ENCODE results near the gene RAP1GDS1. TPM values are rescaled to one million over a fixed set of nuclear protein-coding genes. Genes with fewer than 3 reads are reported as not detected.

RAP1GDS1 gene
- total RNA-seq, 1 experiment from 2014 or later = 25.7 TPM

GRCh38 chr4:98248934-98249333, 12.2 kb upstream of the RAP1GDS1 start:
- H3K4me1 ChIP-seq (replicated peaks; ENCODE audit: insufficient read depth) = peaks cover 5% of the 10 kb centered on the region; the same call in 1 of the 2 replicates
- H3K27ac ChIP-seq = no peak overlapping the region
- no peaks in the 10 kb centered on the region for H3K79me2 ChIP-seq (ENCODE audit: low read depth)
- no peaks in the 10 kb centered on the region for H3K27me3 ChIP-seq (ENCODE audit: insufficient read depth, low read depth)
- H4K20me1 ChIP-seq (ENCODE audit: insufficient read depth) = no peaks in the 10 kb centered on the region
- H3K4me3 ChIP-seq = no peak overlapping the region
- ChIA-PET CTCF (no interaction called here), POLR2A (ENCODE audit: unreplicated experiment) (no interaction called here)
- intact Hi-C loops (cut with micrococcal nuclease; ENCODE audit: unreplicated experiment) = no loop called here
- no peaks in the 10 kb centered on the region for H3K36me3 ChIP-seq (ENCODE audit: low read depth)
- H2AFZ ChIP-seq = no peak overlapping the region
- H3F3A ChIP-seq (ENCODE audit: insufficient read depth, low read depth) = no peaks in the 10 kb centered on the region
- no peak for DNase-seq
- H3K9me2 ChIP-seq (ENCODE audit: insufficient read depth) = no peaks in the 10 kb centered on the region
- TF ChIP-seq EZH2 (IDR thresholded peaks at IDR 0.05; ENCODE audit: low read depth) = no peak
- TF ChIP-seq CTCF (conservative IDR thresholded peaks at IDR 0.05) = no peak
- no TSS peak for BruUV-seq (replicated peaks)
- H3K9me3 ChIP-seq (ENCODE audit: insufficient read depth, low read depth) = no peaks in the 10 kb centered on the region
- H3K4me2 ChIP-seq = 0 out of 2 replicates have a peak overlapping the region, but pooled peaks have one; percentile 11

- BruUV-seq (replicated peaks) = no TSS peak
- TF ChIP-seq CTCF (conservative IDR thresholded peaks at IDR 0.05) (no peak), EZH2 (IDR thresholded peaks at IDR 0.05; ENCODE audit: low read depth) (no peak)
- Histone ChIP-seq H3K4me3 (no peak overlapping the region), H3K79me2 (ENCODE audit: low read depth) (no peaks in the 10 kb centered on the region), H3K36me3 (ENCODE audit: low read depth) (no peaks in the 10 kb centered on the region), H3K9me2 (ENCODE audit: insufficient read depth) (no peaks in the 10 kb centered on the region), H3K4me2 (no peak overlapping the region), H3K9me3 (ENCODE audit: insufficient read depth, low read depth) (no peaks in the 10 kb centered on the region), H4K20me1 (ENCODE audit: insufficient read depth) (no peaks in the 10 kb centered on the region), H3K27me3 (ENCODE audit: insufficient read depth, low read depth) (no peaks in the 10 kb centered on the region), H3K27ac (no peak overlapping the region), H3K4me1 (replicated peaks; ENCODE audit: insufficient read depth) (peaks cover 5% of the 10 kb centered on the region; the same call in 1 of the 2 replicates), H2AFZ (no peak overlapping the region), H3F3A (ENCODE audit: insufficient read depth, low read depth) (no peaks in the 10 kb centered on the region)
- DNase-seq = no peak
- POLR2A ChIA-PET (ENCODE audit: unreplicated experiment) = no interaction called here
- CTCF ChIA-PET = no interaction called here
- intact Hi-C loops (cut with micrococcal nuclease; ENCODE audit: unreplicated experiment) = no loop called here
Observed at GRCh38 chr4:98249831-98250230, 11.4 kb upstream of the RAP1GDS1 start.

GRCh38 chr4:98253499-98253898, 7.7 kb upstream of the RAP1GDS1 start:
- Histone ChIP-seq H3K9me3 (ENCODE audit: insufficient read depth, low read depth) (no peaks in the 10 kb centered on the region), H3K9me2 (ENCODE audit: insufficient read depth) (no peaks in the 10 kb centered on the region), H4K20me1 (ENCODE audit: insufficient read depth) (no peaks in the 10 kb centered on the region), H3K79me2 (ENCODE audit: low read depth) (no peaks in the 10 kb centered on the region), H3K27ac (no peak overlapping the region), H3K4me3 (no peak overlapping the region), H3K4me1 (replicated peaks; ENCODE audit: insufficient read depth) (peaks cover 5% of the 10 kb centered on the region; the same call in 1 of the 2 replicates), H3F3A (ENCODE audit: insufficient read depth, low read depth) (no peaks in the 10 kb centered on the region), H3K4me2 (no peak overlapping the region), H3K27me3 (ENCODE audit: insufficient read depth, low read depth) (no peaks in the 10 kb centered on the region), H3K36me3 (ENCODE audit: low read depth) (no peaks in the 10 kb centered on the region), H2AFZ (peak overlapping the region; percentile 25; the same call in 1 of the 2 replicates)
- POLR2A ChIA-PET (ENCODE audit: unreplicated experiment) = no interaction called here
- no peak for DNase-seq
- BruUV-seq (replicated peaks) = no TSS peak
- no peak for TF ChIP-seq CTCF (conservative IDR thresholded peaks at IDR 0.05)
- intact Hi-C loops (cut with micrococcal nuclease; ENCODE audit: unreplicated experiment) = no loop called here
- CTCF ChIA-PET = no interaction called here

Measured in PC-9 (cell line).